Activated naive CD8-positive, alpha-beta T cell treated with anti-CD3 and anti-CD28 coated beads, Interleukin-2, amount 10 ng/mL, durations not matched to agents 7 days and 5 days (primary cell): ENCODE measurements around the gene TFIP11. TPM values are rescaled to one million over a fixed set of nuclear protein-coding genes. Genes with fewer than 3 reads are reported as not detected.
A peak's percentile ranks its signal among the peaks of the same experiment; 100 is the strongest.

Source experiments
- ATAC-seq: fragments of 150-1000 bp; cut with Tn5 transposase; one replicate; pipeline ENCODE4 v1.10.0; 2021; ENCODE audit warnings: low read depth, moderate library complexity
- POLR2A ChIA-PET: fragments of 350-600 bp; sonication (Branson Sonifier 250); formaldehyde crosslinking; loops from one replicate; lab custom pipeline; 2021; ENCODE audit warnings: antibody characterized with exemption; lab: Charles Lee
- DNase-seq: peaks from one replicate; pipeline ENCODE4 v3.0.0; 2021
- H3K27ac Mint-ChIP-seq: one replicate; pipeline ENCODE4 v1.8.0; 2022; ENCODE audit warnings: mild to moderate bottlenecking, mixed read lengths
- H3K27me3 Mint-ChIP-seq: one replicate; pipeline ENCODE4 v1.8.0; 2022; ENCODE audit warnings: mild to moderate bottlenecking, moderate library complexity, mixed read lengths
- H3K36me3 Mint-ChIP-seq: one replicate; pipeline ENCODE4 v1.8.0; 2021; ENCODE audit warnings: mild to moderate bottlenecking, mixed read lengths
- H3K4me1 Mint-ChIP-seq: one replicate; pipeline ENCODE4 v1.8.0; 2021; ENCODE audit warnings: mixed read lengths
- H3K4me3 Mint-ChIP-seq: one replicate; pipeline ENCODE4 v1.8.0; 2022; ENCODE audit warnings: mild to moderate bottlenecking, moderate library complexity, mixed read lengths
- H3K9me3 Mint-ChIP-seq: one replicate; pipeline ENCODE4 v1.8.0; 2021; ENCODE audit warnings: mixed read lengths
- total RNA-seq, 2 experiments: library from RNA; stranded (reverse); gene quantifications; one replicate each; pipeline ENCODE4 v1.2.3, GENCODE V29; 2021

Gene TFIP11
- total RNA-seq, 2 experiments from 2014 or later: 64.6 to 67.9 TPM

- no peak for ATAC-seq
- H3K27ac Mint-ChIP-seq: no peak overlapping the region
- H3K9me3 Mint-ChIP-seq: no peaks in the 10 kb centered on the region
- POLR2A ChIA-PET: no interaction called here
- H3K4me3 Mint-ChIP-seq: no peak overlapping the region
- H3K27me3 Mint-ChIP-seq: no peaks in the 10 kb centered on the region
- H3K36me3 Mint-ChIP-seq: peaks cover 23% of the 10 kb centered on the region
- H3K4me1 Mint-ChIP-seq: peaks cover 46% of the 10 kb centered on the region
- DNase-seq: no peak
These were observed 36.7 kb upstream of the TFIP11 start for GRCh38 chr22:26548984-26549383.

DNA sequence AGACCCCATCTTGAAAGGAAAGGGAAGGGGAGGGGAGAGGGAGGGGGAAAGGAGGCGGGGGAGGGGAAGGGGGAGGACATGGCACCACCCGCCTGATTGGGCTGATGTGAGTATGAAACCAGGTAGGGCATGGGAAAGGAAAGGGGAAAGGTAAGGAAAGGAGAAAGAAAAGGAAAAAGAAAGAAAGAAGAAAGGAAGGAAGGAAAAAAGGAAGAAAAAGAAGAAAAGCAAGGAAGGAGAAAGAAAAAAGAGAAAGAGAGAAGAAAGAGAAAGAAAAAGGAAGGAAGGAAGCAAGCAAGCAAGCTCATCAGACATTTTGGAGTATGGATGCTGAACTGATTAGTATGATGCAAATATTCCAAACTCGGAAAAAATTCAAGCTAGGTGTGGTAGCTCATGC, 36.0 kb upstream of the TFIP11 start:
- no peak overlapping the region for H3K4me3 Mint-ChIP-seq
- no peak for DNase-seq
- peaks cover 46% of the 10 kb centered on the region for H3K4me1 Mint-ChIP-seq
- H3K27me3 Mint-ChIP-seq: no peaks in the 10 kb centered on the region
- H3K36me3 Mint-ChIP-seq: peaks cover 21% of the 10 kb centered on the region
- H3K9me3 Mint-ChIP-seq: no peaks in the 10 kb centered on the region
- no peak for ATAC-seq
- H3K27ac Mint-ChIP-seq: no peak overlapping the region
- POLR2A ChIA-PET: no interaction called here

GRCh38 chr22:26547837-26548236, 35.6 kb upstream of the TFIP11 start:
- no peaks in the 10 kb centered on the region for H3K9me3 Mint-ChIP-seq

DNA sequence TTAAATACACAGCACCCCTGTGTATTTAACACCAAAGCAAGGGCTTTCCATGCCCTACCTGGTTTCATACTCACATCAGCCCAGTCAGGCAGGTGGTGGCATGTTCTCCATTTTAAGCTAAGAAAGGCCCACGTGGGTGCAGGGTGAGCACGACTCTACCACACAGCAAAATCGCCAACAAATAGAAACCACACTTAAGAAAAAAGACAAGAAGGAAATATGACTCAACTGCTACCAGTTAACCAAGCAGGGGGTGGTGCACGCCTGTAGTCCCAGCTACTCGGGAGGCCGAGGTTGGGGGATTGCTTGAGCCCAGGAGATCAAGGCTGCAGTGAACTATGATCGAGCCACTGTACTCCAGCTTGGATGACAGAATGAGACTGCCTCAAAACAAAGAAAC, 35.2 kb upstream of the TFIP11 start:
- peak; percentile 76 for ATAC-seq
- peak; percentile 37 for DNase-seq
- POLR2A ChIA-PET: interaction anchor here (0.8 to 1.7 kb wide), 7 partner anchors 30 to 123 kb away, joined by 3 to 6 read pairs (median 4); no protein-coding TSS in a partner anchor
- Mint-ChIP-seq H3K36me3 (peaks cover 21% of the 10 kb centered on the region), H3K27me3 (no peaks in the 10 kb centered on the region), H3K9me3 (no peaks in the 10 kb centered on the region), H3K4me1 (peaks cover 50% of the 10 kb centered on the region), H3K4me3 (peak overlapping the region; percentile 53), H3K27ac (peak overlapping the region; percentile 84)

More at GRCh38 chr22:26547837-26548236, 35.6 kb upstream of the TFIP11 start:
- Mint-ChIP-seq H3K36me3 (peaks cover 21% of the 10 kb centered on the region), H3K4me1 (peaks cover 46% of the 10 kb centered on the region), H3K27me3 (no peaks in the 10 kb centered on the region), H3K4me3 (peak overlapping the region; percentile 53), H3K27ac (peak overlapping the region; percentile 84)
- POLR2A ChIA-PET: interaction anchor here (0.8 to 1.7 kb wide), 5 partner anchors 32 to 123 kb away, joined by 3 to 6 read pairs (median 4); no protein-coding TSS in a partner anchor
- ATAC-seq: no peak
- DNase-seq: no peak

- Mint-ChIP-seq H3K27ac (peak overlapping the region; percentile 84), H3K4me1 (peaks cover 52% of the 10 kb centered on the region), H3K4me3 (peak overlapping the region; percentile 53), H3K9me3 (no peaks in the 10 kb centered on the region), H3K27me3 (no peaks in the 10 kb centered on the region), H3K36me3 (peaks cover 21% of the 10 kb centered on the region)
- POLR2A ChIA-PET: interaction anchor here (0.6 to 1.7 kb wide), 5 partner anchors 29 to 96 kb away, joined by 3 to 6 read pairs (median 4); no protein-coding TSS in a partner anchor
- ATAC-seq (no peak), DNase-seq (no peak)
These were observed 34.0 kb upstream of the TFIP11 start for GRCh38 chr22:26546282-26546681.

- Mint-ChIP-seq H3K9me3 (no peaks in the 10 kb centered on the region), H3K27me3 (no peaks in the 10 kb centered on the region), H3K4me1 (peaks cover 51% of the 10 kb centered on the region), H3K36me3 (peaks cover 21% of the 10 kb centered on the region), H3K27ac (peak overlapping the region; percentile 31), H3K4me3 (no peak overlapping the region)
- ATAC-seq (no peak), DNase-seq (no peak)
- POLR2A ChIA-PET: interaction anchor here (0.7 to 1.6 kb wide), 2 partner anchors 28 to 86 kb away, joined by 3 to 4 read pairs; no protein-coding TSS in a partner anchor
These were observed 33.6 kb upstream of the TFIP11 start for GRCh38 chr22:26545827-26546226.

- POLR2A ChIA-PET: interaction anchor here (0.7 kb wide), 1 partner anchor 87 kb away, joined by 4 read pairs; no protein-coding TSS in a partner anchor
- no peak overlapping the region for H3K4me3 Mint-ChIP-seq
- H3K4me1 Mint-ChIP-seq: peaks cover 51% of the 10 kb centered on the region
- ATAC-seq (no peak), DNase-seq (no peak)
- H3K27me3 Mint-ChIP-seq: no peaks in the 10 kb centered on the region
- no peaks in the 10 kb centered on the region for H3K9me3 Mint-ChIP-seq
- H3K36me3 Mint-ChIP-seq: peaks cover 23% of the 10 kb centered on the region
- peak overlapping the region; percentile 46 for H3K27ac Mint-ChIP-seq
These were observed 33.1 kb upstream of the TFIP11 start for GRCh38 chr22:26545385-26545784.

- Mint-ChIP-seq H3K27me3 (no peaks in the 10 kb centered on the region), H3K9me3 (no peaks in the 10 kb centered on the region), H3K36me3 (peaks cover 26% of the 10 kb centered on the region), H3K4me3 (no peak overlapping the region), H3K4me1 (peaks cover 50% of the 10 kb centered on the region), H3K27ac (peak overlapping the region; percentile 87)
- ATAC-seq (no peak), DNase-seq (no peak)
- POLR2A ChIA-PET: interaction anchor here (1.3 kb wide), 1 partner anchor 10 kb away, joined by 3 read pairs; no protein-coding TSS in a partner anchor
These were observed 32.2 kb upstream of the TFIP11 start for GRCh38 chr22:26544489-26544888.

DNA sequence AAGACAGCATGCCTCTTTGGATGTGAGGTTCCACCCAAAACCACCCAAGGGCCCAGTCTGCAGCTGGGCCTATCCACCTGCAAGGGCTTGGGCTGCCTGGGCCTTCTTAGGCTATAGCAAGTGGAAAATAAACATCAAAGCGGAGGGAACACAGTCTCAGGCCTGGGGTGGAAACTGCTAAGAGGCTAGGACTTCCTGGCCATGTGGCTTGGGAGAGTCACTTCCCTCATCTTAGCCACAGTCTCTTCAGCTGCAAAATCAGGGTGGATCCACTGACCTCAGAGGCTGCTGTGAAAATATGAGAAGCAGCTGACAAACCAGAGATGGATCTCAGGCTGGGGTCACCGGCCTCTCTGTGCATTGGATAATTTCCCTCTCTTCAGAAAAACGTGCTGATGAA, 30.6 kb upstream of the TFIP11 start:
- DNase-seq: peak; percentile 41
- H3K4me3 Mint-ChIP-seq: peak overlapping the region; percentile 32
- POLR2A ChIA-PET: interaction anchor here (1.0 kb wide), 1 partner anchor 59 kb away, joined by 3 read pairs; the partner anchor contains the start of genes HPS4 and SRRD
- peaks cover 47% of the 10 kb centered on the region for H3K4me1 Mint-ChIP-seq
- H3K27ac Mint-ChIP-seq: peak overlapping the region; percentile 87
- H3K9me3 Mint-ChIP-seq: no peaks in the 10 kb centered on the region
- peak; percentile 69 for ATAC-seq
- H3K27me3 Mint-ChIP-seq: no peaks in the 10 kb centered on the region
- H3K36me3 Mint-ChIP-seq: peaks cover 29% of the 10 kb centered on the region

- H3K4me3 Mint-ChIP-seq: no peak overlapping the region
- ATAC-seq (no peak), DNase-seq (no peak)
- peaks cover 27% of the 10 kb centered on the region for H3K36me3 Mint-ChIP-seq
- no peaks in the 10 kb centered on the region for H3K9me3 Mint-ChIP-seq
- H3K27ac Mint-ChIP-seq: no peak overlapping the region
- peaks cover 32% of the 10 kb centered on the region for H3K4me1 Mint-ChIP-seq
- POLR2A ChIA-PET: no interaction called here
- no peaks in the 10 kb centered on the region for H3K27me3 Mint-ChIP-seq
These were observed 29.0 kb upstream of the TFIP11 start for GRCh38 chr22:26541167-26541819.

DNA sequence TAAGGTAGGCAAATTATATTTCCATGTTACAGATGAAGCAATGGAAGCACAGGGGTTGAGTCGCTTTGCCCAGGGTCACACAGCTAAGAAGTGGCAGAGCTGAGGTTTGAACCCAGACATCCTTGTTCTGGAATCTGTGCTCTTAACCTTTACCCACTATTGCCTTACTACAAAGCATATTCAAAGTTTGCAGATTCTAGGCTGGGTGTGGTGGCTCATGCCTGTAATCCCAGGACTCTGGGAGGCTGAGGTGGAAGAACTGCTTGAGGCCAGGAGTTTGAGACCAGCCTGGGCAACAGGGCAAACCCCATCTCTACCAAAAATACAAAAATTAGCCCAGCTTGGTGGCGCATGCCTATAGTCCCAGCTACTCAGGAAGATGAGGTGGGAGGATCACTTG, 27.8 kb upstream of the TFIP11 start:
- Mint-ChIP-seq H3K9me3 (no peaks in the 10 kb centered on the region), H3K4me3 (no peak overlapping the region), H3K36me3 (peaks cover 26% of the 10 kb centered on the region), H3K27me3 (no peaks in the 10 kb centered on the region), H3K27ac (no peak overlapping the region), H3K4me1 (peaks cover 30% of the 10 kb centered on the region)
- DNase-seq (no peak), ATAC-seq (no peak)
- POLR2A ChIA-PET: no interaction called here

- POLR2A ChIA-PET: no interaction called here
- no peaks in the 10 kb centered on the region for H3K9me3 Mint-ChIP-seq
- no peak overlapping the region for H3K27ac Mint-ChIP-seq
- DNase-seq (no peak), ATAC-seq (no peak)
- peaks cover 6% of the 10 kb centered on the region for H3K4me1 Mint-ChIP-seq
- H3K4me3 Mint-ChIP-seq: no peak overlapping the region
- H3K36me3 Mint-ChIP-seq: peaks cover 25% of the 10 kb centered on the region
- H3K27me3 Mint-ChIP-seq: no peaks in the 10 kb centered on the region
These were observed 24.5 kb upstream of the TFIP11 start for GRCh38 chr22:26536762-26537134.

DNA sequence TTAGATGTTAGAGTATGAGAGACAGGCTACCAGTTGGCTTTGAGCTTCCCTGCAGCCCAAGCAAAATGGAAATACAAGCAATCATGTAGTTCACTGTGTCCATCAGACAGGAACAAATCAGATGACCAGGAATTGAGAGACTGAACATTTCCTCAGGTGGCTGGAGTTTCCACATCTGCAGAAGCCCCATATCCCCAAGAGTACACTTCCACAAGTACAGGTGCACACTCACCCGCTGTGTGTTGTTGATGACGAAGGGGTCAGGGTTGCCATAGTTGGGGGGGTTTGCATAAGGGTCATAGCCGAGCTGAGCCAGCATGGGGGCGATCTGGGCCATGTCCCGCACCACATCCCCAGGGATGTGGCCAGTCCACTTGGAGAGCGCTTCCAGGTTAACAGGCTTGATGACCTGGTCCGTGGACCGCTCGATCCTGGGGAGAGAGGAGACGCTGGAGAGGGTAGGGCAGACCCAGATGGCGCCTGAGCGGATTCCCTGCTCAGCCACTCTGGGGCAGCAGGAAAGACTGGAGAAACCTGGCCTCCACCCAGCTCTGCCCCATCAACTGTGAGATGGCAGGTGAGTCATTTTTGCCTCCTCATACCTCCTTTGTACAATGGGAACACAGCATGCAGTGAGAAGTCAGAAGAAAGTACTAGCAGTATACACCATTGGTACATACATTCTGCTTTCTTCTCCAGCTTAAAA, 23.9 kb upstream of the TFIP11 start:
- Mint-ChIP-seq H3K36me3 (peaks cover 25% of the 10 kb centered on the region), H3K4me3 (no peak overlapping the region), H3K4me1 (peaks cover 6% of the 10 kb centered on the region), H3K27ac (no peak overlapping the region), H3K9me3 (no peaks in the 10 kb centered on the region), H3K27me3 (no peaks in the 10 kb centered on the region)
- ATAC-seq (no peak), DNase-seq (no peak)
- POLR2A ChIA-PET: no interaction called here
